BE2C (cell line): Measurements from ENCODE around the gene G6PD.
"Not testable (repeated sequence)": the region's sequence is repeated elsewhere in the genome, so short reads cannot be mapped to it uniquely, and the experiment has no call there.

Experiments
- DNase-seq: peaks from one replicate; pipeline ENCODE4 v3.0.0-alpha.2; 2020
- H3K27me3 ChIP-seq: fragments of 250-450 bp; sonication (Bioruptor Pico); 2 replicates; pipeline ENCODE4 v1.5.1; 2020; ENCODE audit warnings: mild to moderate bottlenecking
- H3K36me3 ChIP-seq: fragments of 250-450 bp; sonication (Bioruptor Pico); 2 replicates; pipeline ENCODE4 v1.5.1; 2020; ENCODE audit warnings: mild to moderate bottlenecking
- H3K4me1 ChIP-seq: fragments of 250-450 bp; sonication (Bioruptor Pico); 2 replicates; pipeline ENCODE4 v1.5.1; 2020
- H3K4me3 ChIP-seq: 2 replicates; pipeline ENCODE4 v1.5.1; 2011; ENCODE audit warnings: low read depth, low read length
- H3K9me3 ChIP-seq: fragments of 250-450 bp; sonication (Bioruptor Pico); 2 replicates; pipeline ENCODE4 v1.5.1; 2020
- TF ChIP-seq, protein P1 (sequence below): IDR thresholded peaks from 2 replicates; pipeline ENCODE4 v1.5.1; 2012; ENCODE audit warnings: mild to moderate bottlenecking, low read depth, low read length

Gene G6PD

GRCh38 chrX:154545673-154546274 is 872 bp downstream of the G6PD start:
- no peak for DNase-seq
- TF ChIP-seq, protein P1, sequence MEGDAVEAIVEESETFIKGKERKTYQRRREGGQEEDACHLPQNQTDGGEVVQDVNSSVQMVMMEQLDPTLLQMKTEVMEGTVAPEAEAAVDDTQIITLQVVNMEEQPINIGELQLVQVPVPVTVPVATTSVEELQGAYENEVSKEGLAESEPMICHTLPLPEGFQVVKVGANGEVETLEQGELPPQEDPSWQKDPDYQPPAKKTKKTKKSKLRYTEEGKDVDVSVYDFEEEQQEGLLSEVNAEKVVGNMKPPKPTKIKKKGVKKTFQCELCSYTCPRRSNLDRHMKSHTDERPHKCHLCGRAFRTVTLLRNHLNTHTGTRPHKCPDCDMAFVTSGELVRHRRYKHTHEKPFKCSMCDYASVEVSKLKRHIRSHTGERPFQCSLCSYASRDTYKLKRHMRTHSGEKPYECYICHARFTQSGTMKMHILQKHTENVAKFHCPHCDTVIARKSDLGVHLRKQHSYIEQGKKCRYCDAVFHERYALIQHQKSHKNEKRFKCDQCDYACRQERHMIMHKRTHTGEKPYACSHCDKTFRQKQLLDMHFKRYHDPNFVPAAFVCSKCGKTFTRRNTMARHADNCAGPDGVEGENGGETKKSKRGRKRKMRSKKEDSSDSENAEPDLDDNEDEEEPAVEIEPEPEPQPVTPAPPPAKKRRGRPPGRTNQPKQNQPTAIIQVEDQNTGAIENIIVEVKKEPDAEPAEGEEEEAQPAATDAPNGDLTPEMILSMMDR = no peak
- Histone ChIP-seq H3K36me3 (no peaks in the 10 kb centered on the region), H3K4me3 (peak overlapping the region; percentile 70), H3K4me1 (peaks cover 17% of the 10 kb centered on the region), H3K27me3 (no peaks in the 10 kb centered on the region), H3K9me3 (no peaks in the 10 kb centered on the region)

GRCh38 chrX:154542723-154543424 is 3.8 kb downstream of the G6PD start:
- TF ChIP-seq, protein P1 = no peak
- Histone ChIP-seq H3K27me3 (no peaks in the 10 kb centered on the region), H3K4me3 (no peak overlapping the region), H3K36me3 (no peaks in the 10 kb centered on the region), H3K4me1 (peaks cover 17% of the 10 kb centered on the region), H3K9me3 (no peaks in the 10 kb centered on the region)
- DNase-seq = no peak

- H3K27me3 ChIP-seq = no peaks in the 10 kb centered on the region
- no peak overlapping the region for H3K4me3 ChIP-seq
- no peaks in the 10 kb centered on the region for H3K9me3 ChIP-seq
- TF ChIP-seq, protein P1 = no peak
- no peaks in the 10 kb centered on the region for H3K36me3 ChIP-seq
- peak; percentile 79 for DNase-seq
- H3K4me1 ChIP-seq = peaks cover 17% of the 10 kb centered on the region
These were observed 4.5 kb downstream of the G6PD start for GRCh38 chrX:154541896-154542722.

GRCh38 chrX:154541589-154541895 is 5.1 kb downstream of the G6PD start:
- H3K4me3 ChIP-seq = no peak overlapping the region
- H3K27me3 ChIP-seq = no peaks in the 10 kb centered on the region
- peaks cover 17% of the 10 kb centered on the region for H3K4me1 ChIP-seq
- no peaks in the 10 kb centered on the region for H3K9me3 ChIP-seq
- DNase-seq = no peak
- H3K36me3 ChIP-seq = no peaks in the 10 kb centered on the region
- TF ChIP-seq, protein P1 = no peak

- Histone ChIP-seq H3K27me3 (no peaks in the 10 kb centered on the region), H3K9me3 (no peaks in the 10 kb centered on the region), H3K36me3 (no peaks in the 10 kb centered on the region), H3K4me1 (peaks cover 17% of the 10 kb centered on the region), H3K4me3 (no peak overlapping the region)
- TF ChIP-seq, protein P1 = no peak
- DNase-seq = no peak
These were observed 5.6 kb downstream of the G6PD start for GRCh38 chrX:154540897-154541535.

- H3K36me3 ChIP-seq, DNase-seq, H3K9me3 ChIP-seq, H3K4me3 ChIP-seq, H3K27me3 ChIP-seq: not testable (repeated sequence)
- H3K4me1 ChIP-seq = peaks cover 17% of the 10 kb centered on the region
These were observed 6.3 kb downstream of the G6PD start for GRCh38 chrX:154540365-154540764.
